Lung (tissue), 12 donors: ENCODE results near the gene DPYSL4. TPM values are rescaled to one million over a fixed set of nuclear protein-coding genes. Genes with fewer than 3 reads are reported as not detected.

Experiments
- ATAC-seq: fragments of 200-7000 bp; cut with Tn5 transposase; one replicate; pipeline ENCODE4 v1.9.1; 2020; ENCODE audit warnings: moderate number of reproducible peaks; ENCODE audit not compliant: insufficient read depth, low FRiP score
- DNase-seq, 3 donors: peaks; one replicate each; pipeline ENCODE4 v3.0.0-alpha.2; 2013 to 2017
- H3K27ac ChIP-seq, 2 donors: one replicate each; pipeline ENCODE4 v1.5.1; 2013; ENCODE audit warnings: mild to moderate bottlenecking in 2 of 2, moderate library complexity in 2 of 2, control low read depth in 1 of 2, inconsistent platforms in 1 of 2, low read depth in 1 of 2, low read length in 1 of 2
- H3K27me3 ChIP-seq, 3 donors: one replicate each; pipeline ENCODE4 v1.5.1; 2013; ENCODE audit warnings: low read length in 2 of 3; ENCODE audit not compliant: control insufficient read depth in 3 of 3, insufficient read depth in 3 of 3
- H3K36me3 ChIP-seq, 4 donors: one replicate each; pipeline ENCODE4 v1.5.1; 2013; ENCODE audit warnings: low read length in 4 of 4, mild to moderate bottlenecking in 1 of 4, moderate library complexity in 1 of 4; ENCODE audit not compliant: control insufficient read depth in 4 of 4, insufficient read depth in 4 of 4
- H3K4me1 ChIP-seq, 5 donors: one replicate each; pipeline ENCODE4 v1.5.1; 2013; ENCODE audit warnings: low read length in 5 of 5, mild to moderate bottlenecking in 2 of 5, moderate library complexity in 1 of 5; ENCODE audit not compliant: control insufficient read depth in 5 of 5, insufficient read depth in 5 of 5
- H3K4me3 ChIP-seq: one replicate; pipeline ENCODE4 v1.5.1; 2013; ENCODE audit warnings: mild to moderate bottlenecking, control low read depth, moderate library complexity
- H3K9ac ChIP-seq, 2 donors: one replicate each; pipeline ENCODE4 v1.5.1; 2013; ENCODE audit warnings: low read length in 2 of 2, control low read depth in 1 of 2; ENCODE audit not compliant: insufficient read depth in 1 of 2
- H3K9me3 ChIP-seq, 4 donors: one replicate each; pipeline ENCODE4 v1.5.1; 2013; ENCODE audit warnings: low read length in 3 of 4, mild to moderate bottlenecking in 1 of 4, moderate library complexity in 1 of 4; ENCODE audit not compliant: control insufficient read depth in 4 of 4, insufficient read depth in 3 of 4
- CTCF ChIP-seq: IDR thresholded peaks from 2 replicates; pipeline ENCODE4 v1.5.1; 2012; ENCODE audit warnings: mild to moderate bottlenecking; ENCODE audit errors: control extremely low read depth, extremely low read depth
- WGBS, 2 donors: extraction: QIAGEN DNeasy Blood & Tissue Kit; methylation state at CpG; one replicate each; pipeline ENCODE4 v1.1.7; 2013; 5-methylcytosine and 5-hydroxymethylcytosine counted together
- polyA plus RNA-seq, 2 donors: library from polyadenylated mRNA; stranded (reverse); fragments of 200-250 nt; gene quantifications; one replicate each; pipeline ENCODE4 v1.2.1, GENCODE V29; 2013
- total RNA-seq, 2 donors: library from RNA; depleted of rRNA in 1 of 2; stranded (reverse); fragments of >200 nt in 1 of 2; gene quantifications; one replicate each; pipeline ENCODE4 v1.2.1, GENCODE V29; 2014 to 2021
- donor health status: control.
- donor health status: control.
- donor health status: Bipolar disorder and iron deficiency.
- donor health status: healthy.
- donor health status: DM: yes; HTN: yes; CAD: no.

DPYSL4 gene
- total and polyA plus RNA-seq, 4 donors = 0.33 to 1.5 (median 1.3) TPM

- ATAC-seq = no peak
- H3K9me3 ChIP-seq = no peaks in the 10 kb centered on the region
- 84 to 88% methylated on average over 8 of the region's 8 CpGs for WGBS, 2 donors
- no peak overlapping the region for H3K9ac ChIP-seq
- no peak overlapping the region for H3K27ac ChIP-seq
- peaks cover 0 to 5% (median 0%) of the 10 kb centered on the region in 4 donors for H3K36me3 ChIP-seq
- DNase-seq = no peak
- TF ChIP-seq CTCF = no peak
- H3K4me1 ChIP-seq = peaks cover 0 to 10% (median 0%) of the 10 kb centered on the region in 5 donors
- no peaks in the 10 kb centered on the region for H3K27me3 ChIP-seq
- H3K4me3 ChIP-seq = no peak overlapping the region
These were observed 39.1 kb downstream of the DPYSL4 start for GRCh38 chr10:132225849-132226205.

GRCh38 chr10:132226586-132227405 is 40.0 kb downstream of the DPYSL4 start:
- H3K27me3 ChIP-seq = no peaks in the 10 kb centered on the region
- H3K4me3 ChIP-seq = no peak overlapping the region
- no peak for ATAC-seq
- no peak for TF ChIP-seq CTCF
- H3K4me1 ChIP-seq = peaks cover 0 to 10% (median 0%) of the 10 kb centered on the region in 5 donors
- WGBS, 2 donors = 93 to 95% methylated on average over 27 of the region's 27 CpGs
- H3K9me3 ChIP-seq = no peaks in the 10 kb centered on the region
- H3K27ac ChIP-seq = no peak overlapping the region
- no peak overlapping the region for H3K9ac ChIP-seq
- H3K36me3 ChIP-seq = peaks cover 0 to 5% (median 0%) of the 10 kb centered on the region in 4 donors
- no peak for DNase-seq

- no peaks in the 10 kb centered on the region for H3K9me3 ChIP-seq
- WGBS, 2 donors = 93 to 96% methylated on average over 29 of the region's 29 CpGs
- H3K4me3 ChIP-seq = no peak overlapping the region
- no peak overlapping the region for H3K9ac ChIP-seq
- H3K27me3 ChIP-seq = no peaks in the 10 kb centered on the region
- ATAC-seq = no peak
- TF ChIP-seq CTCF = no peak
- no peak for DNase-seq
- peaks cover 0 to 10% (median 0%) of the 10 kb centered on the region in 5 donors for H3K4me1 ChIP-seq
- no peak overlapping the region for H3K27ac ChIP-seq
- H3K36me3 ChIP-seq = no peaks in the 10 kb centered on the region
These were observed 41.2 kb downstream of the DPYSL4 start for GRCh38 chr10:132227851-132228390.
